ENCODE measurements around the gene MLLT1.

- TF ChIP-seq, protein P1, sequence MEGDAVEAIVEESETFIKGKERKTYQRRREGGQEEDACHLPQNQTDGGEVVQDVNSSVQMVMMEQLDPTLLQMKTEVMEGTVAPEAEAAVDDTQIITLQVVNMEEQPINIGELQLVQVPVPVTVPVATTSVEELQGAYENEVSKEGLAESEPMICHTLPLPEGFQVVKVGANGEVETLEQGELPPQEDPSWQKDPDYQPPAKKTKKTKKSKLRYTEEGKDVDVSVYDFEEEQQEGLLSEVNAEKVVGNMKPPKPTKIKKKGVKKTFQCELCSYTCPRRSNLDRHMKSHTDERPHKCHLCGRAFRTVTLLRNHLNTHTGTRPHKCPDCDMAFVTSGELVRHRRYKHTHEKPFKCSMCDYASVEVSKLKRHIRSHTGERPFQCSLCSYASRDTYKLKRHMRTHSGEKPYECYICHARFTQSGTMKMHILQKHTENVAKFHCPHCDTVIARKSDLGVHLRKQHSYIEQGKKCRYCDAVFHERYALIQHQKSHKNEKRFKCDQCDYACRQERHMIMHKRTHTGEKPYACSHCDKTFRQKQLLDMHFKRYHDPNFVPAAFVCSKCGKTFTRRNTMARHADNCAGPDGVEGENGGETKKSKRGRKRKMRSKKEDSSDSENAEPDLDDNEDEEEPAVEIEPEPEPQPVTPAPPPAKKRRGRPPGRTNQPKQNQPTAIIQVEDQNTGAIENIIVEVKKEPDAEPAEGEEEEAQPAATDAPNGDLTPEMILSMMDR (conservative IDR thresholded peaks at IDR 0.05 in 1 of 2, IDR thresholded peaks at IDR 0.05 in 1 of 2; ENCODE audit: extremely low read depth in 1 of 2, insufficient read depth in 1 of 2, low read depth in 1 of 2, low read length in 2 of 2): no peak
- no peak for TF ChIP-seq EZH2 (IDR thresholded peaks at IDR 0.05; ENCODE audit: borderline replicate concordance, low read length)
Observed at GRCh38 chr19:6211632-6212402, 68.0 kb downstream of the MLLT1 start.

Data from mammary epithelial cell (primary cell).